ENCODE measurements around the gene CUL2.
"Not testable (repeated sequence)": the region's sequence is repeated elsewhere in the genome, so short reads cannot be mapped to it uniquely, and the experiment has no call there.

CUL2 gene

DNA sequence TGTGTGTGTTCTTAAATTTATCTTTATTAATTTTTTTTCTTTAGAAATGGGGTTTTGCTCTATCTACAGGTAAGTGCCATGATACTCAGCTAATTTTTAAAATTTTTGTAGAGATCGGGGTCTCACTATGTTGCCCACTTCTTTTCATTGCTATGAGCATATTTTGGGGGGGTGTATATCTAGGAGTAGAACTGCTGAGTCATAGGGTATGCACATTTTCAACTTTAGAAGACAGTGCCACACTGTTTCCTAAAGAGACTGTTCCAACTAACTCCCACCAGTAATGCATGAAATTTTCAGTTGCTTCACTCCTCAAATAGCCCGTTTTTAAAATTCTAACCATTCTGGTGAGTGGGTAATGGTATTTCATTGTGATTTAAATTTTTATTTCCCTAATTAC lies 108.3 kb downstream of the CUL2 start:
- DNase-seq (ENCODE audit: low read depth in 1 of 2, low spot score in 1 of 2): no peak

DNA sequence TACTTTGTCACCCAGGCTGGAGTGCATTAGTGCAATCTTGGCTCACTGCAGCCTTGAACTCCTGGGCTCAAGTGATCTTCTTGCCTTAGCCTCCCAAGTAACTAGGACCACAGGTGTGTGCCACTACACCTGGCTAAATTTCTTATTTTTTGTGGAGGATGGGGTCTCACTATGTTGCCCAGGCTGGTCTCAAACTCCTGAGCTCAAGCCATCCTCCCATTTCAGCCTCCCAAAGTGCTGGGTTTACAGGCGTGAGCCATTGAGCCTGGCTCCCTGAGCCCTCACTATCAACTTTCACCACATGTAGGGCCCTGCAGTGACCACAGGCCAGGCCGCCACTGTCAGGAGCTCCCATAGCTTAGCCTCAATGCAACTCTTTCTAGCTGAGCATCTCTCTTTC lies 110.2 kb downstream of the CUL2 start:
- DNase-seq (ENCODE audit: low read depth in 1 of 2, low spot score in 1 of 2): no peak

DNA sequence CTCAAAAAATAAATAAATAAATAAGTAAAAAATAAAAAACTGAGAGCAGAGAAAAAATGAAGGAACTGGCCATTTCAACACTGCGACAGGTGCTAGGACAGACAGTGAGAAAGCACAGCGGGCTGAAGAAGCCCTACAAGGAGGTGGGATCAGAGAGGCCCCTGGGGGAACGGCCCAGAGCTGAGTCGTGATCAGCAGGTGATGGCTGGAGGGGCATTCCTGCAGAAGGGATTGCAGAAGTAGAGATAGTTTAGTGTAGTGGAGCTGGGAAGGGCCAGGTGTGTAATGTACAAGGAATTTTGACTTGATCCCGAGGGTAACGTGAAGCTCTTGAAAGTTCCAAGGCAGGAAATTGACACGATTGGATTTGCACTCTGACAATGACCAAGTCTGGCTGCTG lies 112.1 kb downstream of the CUL2 start:
- no peak for DNase-seq (ENCODE audit: low read depth in 1 of 2, low spot score in 1 of 2)

GRCh38 chr10:34976380-34976910 lies 113.7 kb downstream of the CUL2 start:
- DNase-seq (ENCODE audit: low read depth in 1 of 2, low spot score in 1 of 2): not testable (repeated sequence)

GRCh38 chr10:34974364-34975065 lies 115.6 kb downstream of the CUL2 start:
- DNase-seq (ENCODE audit: low read depth in 1 of 2, low spot score in 1 of 2): not testable (repeated sequence)

- DNase-seq (ENCODE audit: low read depth in 1 of 2, low spot score in 1 of 2): not testable (repeated sequence)
These were observed 116.4 kb downstream of the CUL2 start for GRCh38 chr10:34973757-34974156.

GRCh38 chr10:34973121-34973520 lies 117.0 kb downstream of the CUL2 start:
- not testable (repeated sequence) for DNase-seq (ENCODE audit: low read depth in 1 of 2, low spot score in 1 of 2)

DNA sequence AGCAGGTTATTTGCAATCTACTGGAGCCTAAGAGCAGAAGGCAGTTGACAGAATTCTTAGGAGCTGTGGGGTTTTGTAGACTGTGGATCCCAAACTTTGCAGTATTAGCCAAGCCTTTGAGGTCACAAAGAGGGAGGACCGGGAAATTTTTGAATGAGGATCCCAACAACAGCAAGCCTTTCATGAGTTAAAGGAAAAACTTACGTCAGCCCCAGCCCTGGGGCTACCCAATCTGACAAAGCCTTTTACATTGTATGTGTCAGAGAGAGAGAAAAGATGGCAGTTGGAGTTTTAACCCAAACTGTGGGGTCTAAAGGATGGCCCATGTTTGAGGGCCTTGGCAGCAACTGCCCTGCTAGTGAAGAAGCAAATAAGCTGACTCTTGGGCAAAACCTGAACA lies 117.5 kb downstream of the CUL2 start:
- not testable (repeated sequence) for DNase-seq (ENCODE audit: low read depth in 1 of 2, low spot score in 1 of 2)

DNA sequence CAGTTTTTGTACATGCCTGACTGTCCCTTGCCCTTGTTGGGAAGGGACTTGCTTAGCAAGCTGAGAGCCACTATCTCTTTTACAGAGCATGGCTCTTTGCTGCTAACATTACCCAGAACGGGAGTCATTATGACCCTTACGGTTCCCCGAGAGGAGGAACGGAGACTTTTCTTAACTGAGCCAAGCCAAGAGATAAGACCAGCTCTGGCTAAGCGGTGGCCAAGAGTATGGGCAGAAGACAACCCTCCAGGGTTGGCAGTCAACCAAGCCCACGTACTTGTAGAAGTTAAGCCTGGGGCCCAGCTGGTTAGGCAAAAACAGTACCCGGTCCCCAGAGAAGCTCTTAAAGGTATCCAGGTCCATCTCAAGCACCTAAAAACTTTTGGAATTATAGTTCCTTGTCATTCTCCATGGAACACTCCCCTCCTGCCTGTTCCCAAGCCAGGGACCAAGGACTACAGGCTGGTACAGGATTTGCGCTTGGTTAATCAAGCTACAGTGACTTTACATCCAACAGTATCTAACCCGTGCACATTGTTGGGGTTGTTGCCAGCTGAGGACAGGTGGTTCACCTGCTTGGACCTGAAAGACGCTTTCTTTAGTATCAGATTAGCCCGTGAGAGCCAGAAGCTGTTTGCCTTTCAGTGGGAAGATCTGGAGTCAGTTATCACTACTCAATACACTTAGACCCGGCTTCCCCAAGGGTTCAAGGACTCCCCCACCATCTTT lies 118.4 kb downstream of the CUL2 start:
- DNase-seq (ENCODE audit: low read depth in 1 of 2, low spot score in 1 of 2): not testable (repeated sequence)

GRCh38 chr10:34969171-34969570 lies 121.0 kb downstream of the CUL2 start:
- DNase-seq (ENCODE audit: low read depth in 1 of 2, low spot score in 1 of 2): no peak

GRCh38 chr10:34967335-34967880 lies 122.7 kb downstream of the CUL2 start:
- no peak for DNase-seq (ENCODE audit: low read depth in 1 of 2, low spot score in 1 of 2)

DNA sequence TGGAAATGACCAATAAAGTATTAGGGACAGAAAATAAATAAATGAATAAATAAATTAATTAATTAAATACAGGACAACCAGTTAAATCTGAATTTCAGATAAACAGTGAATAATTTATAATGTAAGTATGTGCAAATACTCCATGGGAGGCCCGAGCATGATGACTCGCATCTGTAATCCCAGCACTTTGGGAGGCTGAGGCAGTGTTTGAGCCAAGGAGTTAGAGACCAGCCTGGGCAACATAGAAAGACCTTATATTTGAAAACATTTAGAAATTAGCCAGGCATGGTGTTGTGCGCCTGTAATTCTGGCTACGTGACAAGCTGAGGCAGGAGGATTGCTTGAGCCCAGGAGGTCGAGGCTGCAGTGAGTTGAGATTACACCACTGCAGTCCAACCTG lies 123.7 kb downstream of the CUL2 start:
- DNase-seq (ENCODE audit: low read depth in 1 of 2, low spot score in 1 of 2): no peak

DNA sequence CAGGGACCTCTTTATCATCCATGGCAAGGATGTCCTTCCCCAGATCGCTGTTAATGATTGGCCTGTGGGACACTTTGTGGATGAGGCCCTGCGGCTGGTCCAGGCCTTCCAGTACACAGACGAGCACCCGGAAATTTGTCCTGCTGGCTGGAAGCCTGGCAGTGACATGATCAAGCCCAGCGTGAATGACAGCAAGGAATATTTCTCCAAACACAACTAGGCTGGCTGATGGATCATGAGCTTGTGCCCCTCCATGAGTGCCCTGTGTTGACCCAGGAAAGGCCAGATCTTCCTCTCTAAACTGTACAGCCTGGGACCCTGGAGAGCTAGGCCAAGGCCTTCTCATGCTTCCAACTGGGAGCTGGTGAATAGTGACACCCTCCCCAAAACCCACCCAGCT lies 124.1 kb downstream of the CUL2 start:
- no peak for DNase-seq (ENCODE audit: low read depth in 1 of 2, low spot score in 1 of 2)

DNA sequence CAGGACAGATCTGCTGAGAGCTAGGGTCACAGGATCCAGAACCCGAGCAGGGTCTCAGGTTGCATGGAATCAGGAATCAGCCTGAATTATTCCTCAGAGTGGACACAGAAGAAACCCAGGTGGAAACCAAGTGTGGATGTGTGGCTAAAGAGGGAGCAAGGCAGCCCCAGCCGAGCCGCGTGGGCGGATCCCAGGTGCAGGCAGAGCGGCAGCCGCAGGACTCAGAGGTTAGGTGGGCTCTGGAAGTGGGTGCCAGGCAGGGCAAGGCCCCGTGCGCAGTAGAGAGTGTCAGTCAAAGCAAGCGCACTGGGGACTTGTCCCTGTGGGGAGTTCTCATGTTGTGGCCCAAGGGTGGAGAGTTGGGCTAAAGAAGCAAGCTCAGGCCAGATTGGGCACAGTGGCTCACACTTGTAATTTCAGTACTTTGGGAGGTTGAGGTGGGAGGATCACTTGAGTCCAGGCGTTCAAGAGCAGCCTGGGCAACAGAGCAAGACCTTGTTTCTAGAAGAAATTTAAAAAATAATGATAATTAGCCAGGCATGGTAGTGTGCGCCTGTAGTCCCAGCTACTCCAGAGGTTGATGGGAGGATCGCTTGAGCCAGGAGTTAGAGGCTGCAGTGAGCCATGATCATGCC lies 125.9 kb downstream of the CUL2 start:
- no peak for DNase-seq (ENCODE audit: low read depth in 1 of 2, low spot score in 1 of 2)

DNA sequence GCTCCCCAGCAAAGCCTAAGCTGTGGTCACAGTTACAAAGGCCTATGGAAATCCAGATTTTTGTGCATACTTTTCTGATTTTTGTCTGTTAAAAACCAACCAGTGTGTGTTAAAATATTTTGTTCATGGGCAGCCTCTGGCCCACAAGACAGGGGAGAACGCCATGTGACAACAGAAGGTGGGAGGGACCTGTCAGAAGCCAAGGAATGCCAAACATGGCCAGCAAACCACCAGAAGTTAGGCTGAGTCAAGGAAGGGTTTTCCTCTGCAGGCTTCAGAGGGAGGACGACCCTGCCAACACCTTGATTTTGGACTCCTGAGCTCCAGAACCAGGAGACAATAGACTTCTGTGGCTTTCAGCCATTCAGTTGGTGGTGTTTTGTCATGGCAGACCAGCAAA lies 127.3 kb downstream of the CUL2 start:
- no peak for DNase-seq (ENCODE audit: low read depth in 1 of 2, low spot score in 1 of 2)

DNA sequence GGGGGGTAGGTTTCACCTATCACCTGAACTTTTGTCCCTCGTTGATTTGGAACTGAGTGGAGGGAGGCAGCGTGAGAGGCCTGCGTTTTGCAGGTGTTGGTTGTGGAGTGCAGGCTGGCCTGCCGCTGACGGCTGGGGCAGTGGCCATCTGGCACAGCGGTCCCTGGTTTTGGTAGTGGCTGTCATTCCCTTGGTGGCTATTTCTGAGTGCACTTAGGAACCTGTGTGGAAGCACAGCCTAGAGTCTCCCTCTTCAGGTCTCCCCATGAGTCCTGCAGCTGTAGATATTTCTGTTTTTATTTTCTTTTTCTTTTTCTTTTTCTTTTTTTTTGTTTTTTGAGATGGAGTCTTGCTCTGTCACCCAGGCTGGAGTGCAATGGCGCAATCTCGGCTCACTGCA lies 129.2 kb downstream of the CUL2 start:
- no peak for DNase-seq (ENCODE audit: low read depth in 1 of 2, low spot score in 1 of 2)

DNA sequence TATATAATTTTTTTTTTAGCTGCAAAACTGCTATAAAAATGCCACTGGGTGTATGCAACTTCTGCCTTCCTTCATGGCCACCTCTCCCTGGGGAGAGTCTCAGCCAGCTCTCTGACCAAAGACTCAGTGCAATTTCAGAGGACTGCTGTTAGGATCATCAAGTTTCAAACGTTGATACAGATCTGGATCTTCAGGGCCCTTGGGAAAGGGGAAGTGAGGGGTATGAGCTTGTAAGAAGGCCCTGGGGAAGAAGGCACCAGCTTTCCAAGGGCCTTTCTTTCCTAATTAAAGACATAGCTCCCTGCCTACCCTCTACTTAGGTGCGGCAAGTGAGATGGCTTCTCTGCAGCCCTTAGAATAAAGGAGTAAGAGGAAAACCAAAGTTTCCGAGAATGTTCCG lies 130.4 kb downstream of the CUL2 start:
- no peak for DNase-seq (ENCODE audit: low read depth in 1 of 2, low spot score in 1 of 2)

DNA sequence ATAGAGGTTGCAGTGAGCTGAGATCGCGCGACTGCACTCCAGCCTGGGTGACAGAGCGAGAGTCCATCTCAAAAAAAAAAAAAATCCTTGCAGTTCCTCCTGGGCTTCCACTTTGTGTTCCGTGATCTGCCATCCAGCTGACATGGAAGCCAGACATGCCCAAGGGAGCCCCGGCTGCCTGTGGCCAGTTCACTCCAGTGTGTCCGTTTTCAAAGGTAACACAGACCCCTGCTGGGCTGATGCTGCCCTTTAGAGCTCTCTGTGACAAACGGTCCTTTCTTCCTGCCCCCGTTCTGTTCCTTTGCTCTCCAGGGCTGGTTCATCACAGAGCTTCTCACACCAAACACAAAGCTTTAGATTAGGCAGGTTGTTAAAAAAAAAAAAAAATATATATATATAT lies 130.8 kb downstream of the CUL2 start:
- DNase-seq (ENCODE audit: low read depth in 1 of 2, low spot score in 1 of 2): no peak

Measured in activated CD4-positive, alpha-beta T cell treated with anti-CD3 and anti-CD28 coated beads, Interleukin-2, amount 50 U/mL, for 24 hours (primary cell).